IMR-90 (cell line): Measurements from ENCODE around the gene CDC25A.

Source experiments
- BHLHE40 ChIP-seq: fragments of 150-350 bp; IDR thresholded peaks from 2 replicates; pipeline ENCODE4 v1.6.1; 2016; ENCODE audit warnings: mild to moderate bottlenecking, low read depth, low read length
- CEBPB ChIP-seq: IDR thresholded peaks from 2 replicates; pipeline ENCODE4 v1.6.1; 2012; ENCODE audit warnings: low read depth, low read length, improper control_type of control experiment
- CTCF ChIP-seq: conservative IDR thresholded peaks from 2 replicates; pipeline ENCODE4 v1.5.1; 2012; ENCODE audit warnings: mild to moderate bottlenecking, low read depth, low read length, improper control_type of control experiment
- FOS ChIP-seq: fragments of 150-350 bp; IDR thresholded peaks from 2 replicates; pipeline ENCODE4 v1.6.1; 2016; ENCODE audit warnings: low read depth, low read length
- POLR2A ChIP-seq: IDR thresholded peaks from 2 replicates; pipeline ENCODE4 v1.6.1; 2012; ENCODE audit warnings: mild to moderate bottlenecking, low read depth, low read length
- RFX5 ChIP-seq: IDR thresholded peaks from 2 replicates; pipeline ENCODE4 v1.8.0; 2012; ENCODE audit warnings: low read depth, mild to moderate bottlenecking, low read length, moderate library complexity
- TF ChIP-seq, protein P1 (sequence below): fragments of 150-350 bp; IDR thresholded peaks from 2 replicates; pipeline ENCODE4 v1.6.1; 2017; ENCODE audit warnings: mild to moderate bottlenecking, antibody characterized with exemption, low read length, low read depth

DNA sequence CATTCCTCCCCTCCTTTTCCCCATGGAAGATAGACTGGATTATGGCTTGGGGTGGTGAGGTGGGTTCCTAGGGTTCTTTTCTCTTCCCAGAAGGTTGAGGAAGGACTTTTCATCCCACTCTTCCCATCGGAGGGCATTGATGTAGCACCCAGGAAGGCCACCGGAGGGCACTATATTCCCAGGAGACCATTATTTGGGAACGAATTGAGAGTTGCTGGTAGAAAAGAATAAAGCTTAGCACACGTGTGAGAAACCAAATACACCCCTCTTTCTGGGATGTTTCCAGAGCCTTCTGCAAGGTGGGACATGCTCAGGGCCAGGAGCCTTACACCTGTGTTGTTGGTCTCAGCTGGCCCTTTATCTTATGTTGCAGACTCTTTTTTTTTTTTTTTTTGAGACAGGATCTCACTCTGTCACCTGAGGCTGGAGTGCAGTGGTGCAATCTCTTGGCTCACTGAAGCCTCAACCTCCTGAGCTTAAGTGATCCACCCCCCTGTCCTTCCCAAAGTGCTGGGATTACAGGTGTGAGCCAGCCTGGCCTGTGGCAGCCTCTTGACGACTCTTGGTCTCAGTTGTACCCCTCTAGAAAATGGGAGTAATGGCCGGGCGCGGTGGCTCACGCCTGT lies 6.3 kb upstream of the CDC25A start:
- TF ChIP-seq CTCF = peak; percentile 82
- no peak for TF ChIP-seq POLR2A
- TF ChIP-seq, protein P1, sequence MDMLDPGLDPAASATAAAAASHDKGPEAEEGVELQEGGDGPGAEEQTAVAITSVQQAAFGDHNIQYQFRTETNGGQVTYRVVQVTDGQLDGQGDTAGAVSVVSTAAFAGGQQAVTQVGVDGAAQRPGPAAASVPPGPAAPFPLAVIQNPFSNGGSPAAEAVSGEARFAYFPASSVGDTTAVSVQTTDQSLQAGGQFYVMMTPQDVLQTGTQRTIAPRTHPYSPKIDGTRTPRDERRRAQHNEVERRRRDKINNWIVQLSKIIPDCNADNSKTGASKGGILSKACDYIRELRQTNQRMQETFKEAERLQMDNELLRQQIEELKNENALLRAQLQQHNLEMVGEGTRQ = no peak
- TF ChIP-seq CEBPB = no peak
- no peak for TF ChIP-seq RFX5
- no peak for TF ChIP-seq BHLHE40
- no peak for TF ChIP-seq FOS
